Measurements from ENCODE around the gene KIF6.

KIF6 gene

GRCh38 chr6:39665861-39666260, 59.3 kb downstream of the KIF6 start:
- Histone ChIP-seq H3K27me3 (replicated peaks in 2 of 5; ENCODE audit: control insufficient read depth in 4 of 5, insufficient read depth in 5 of 5, low read length in 4 of 5) (peaks cover 0 to 4% (median 0%) of the 10 kb centered on the region in 5 experiments), H3K27ac (ENCODE audit: insufficient read depth in 1 of 2, low read depth in 1 of 2, low read length in 2 of 2, poor library complexity in 1 of 2, severe bottlenecking in 2 of 2) (no peak overlapping the region), H3K36me3 (ENCODE audit: control insufficient read depth in 4 of 4, insufficient read depth in 4 of 4, low read length in 3 of 4) (no peaks in the 10 kb centered on the region), H3K9me3 (ENCODE audit: control extremely low read depth in 1 of 5, control insufficient read depth in 4 of 5, insufficient read depth in 2 of 5, low read depth in 1 of 5, low read length in 4 of 5) (no peaks in the 10 kb centered on the region), H3K4me3 (ENCODE audit: control insufficient read depth in 1 of 7, extremely low read depth in 1 of 7, insufficient read depth in 4 of 7, low read depth in 2 of 7, low read length in 6 of 7) (no peak overlapping the region), H3K4me1 (ENCODE audit: control extremely low read depth in 1 of 4, control insufficient read depth in 4 of 4, insufficient read depth in 4 of 4, low read length in 3 of 4) (no peaks in the 10 kb centered on the region)
- DNase-seq: no peak
- POLR2A ChIA-PET: no interaction called here
- CTCF ChIA-PET: no interaction called here
- WGBS (ENCODE audit: insufficient coverage): 100% methylated on average over 1 of the region's 1 CpG

- peaks cover 0 to 4% (median 0%) of the 10 kb centered on the region in 5 experiments for H3K27me3 ChIP-seq (replicated peaks in 2 of 5; ENCODE audit: control insufficient read depth in 4 of 5, insufficient read depth in 5 of 5, low read length in 4 of 5)
- POLR2A ChIA-PET: no interaction called here
- 100% methylated on average over 2 of the region's 4 CpGs for WGBS (ENCODE audit: insufficient coverage)
- no peak for DNase-seq
- CTCF ChIA-PET: no interaction called here
- no peak overlapping the region for H3K4me3 ChIP-seq (ENCODE audit: control insufficient read depth in 1 of 7, extremely low read depth in 1 of 7, insufficient read depth in 4 of 7, low read depth in 2 of 7, low read length in 6 of 7)
- H3K27ac ChIP-seq (ENCODE audit: insufficient read depth in 1 of 2, low read depth in 1 of 2, low read length in 2 of 2, poor library complexity in 1 of 2, severe bottlenecking in 2 of 2): no peak overlapping the region
- peaks cover 0 to 6% (median 0%) of the 10 kb centered on the region in 5 experiments for H3K9me3 ChIP-seq (ENCODE audit: control extremely low read depth in 1 of 5, control insufficient read depth in 4 of 5, insufficient read depth in 2 of 5, low read depth in 1 of 5, low read length in 4 of 5)
- no peaks in the 10 kb centered on the region for H3K4me1 ChIP-seq (ENCODE audit: control extremely low read depth in 1 of 4, control insufficient read depth in 4 of 4, insufficient read depth in 4 of 4, low read length in 3 of 4)
- H3K36me3 ChIP-seq (ENCODE audit: control insufficient read depth in 4 of 4, insufficient read depth in 4 of 4, low read length in 3 of 4): no peaks in the 10 kb centered on the region
Measured at GRCh38 chr6:39664173-39664572, 61.0 kb downstream of the KIF6 start.

- H3K27ac ChIP-seq (ENCODE audit: insufficient read depth in 1 of 2, low read depth in 1 of 2, low read length in 2 of 2, poor library complexity in 1 of 2, severe bottlenecking in 2 of 2): no peak overlapping the region
- WGBS (ENCODE audit: insufficient coverage): no CpG with 5 or more reads among the region's 2 CpGs
- H3K4me3 ChIP-seq (ENCODE audit: control insufficient read depth in 1 of 7, extremely low read depth in 1 of 7, insufficient read depth in 4 of 7, low read depth in 2 of 7, low read length in 6 of 7): no peak overlapping the region
- ChIA-PET POLR2A (no interaction called here), CTCF (no interaction called here)
- H3K36me3 ChIP-seq (ENCODE audit: control insufficient read depth in 4 of 4, insufficient read depth in 4 of 4, low read length in 3 of 4): no peaks in the 10 kb centered on the region
- peaks cover 0 to 3% (median 0%) of the 10 kb centered on the region in 5 experiments for H3K27me3 ChIP-seq (replicated peaks in 2 of 5; ENCODE audit: control insufficient read depth in 4 of 5, insufficient read depth in 5 of 5, low read length in 4 of 5)
- H3K9me3 ChIP-seq (ENCODE audit: control extremely low read depth in 1 of 5, control insufficient read depth in 4 of 5, insufficient read depth in 2 of 5, low read depth in 1 of 5, low read length in 4 of 5): peaks cover 0 to 7% (median 0%) of the 10 kb centered on the region in 5 experiments
- DNase-seq: no peak
- H3K4me1 ChIP-seq (ENCODE audit: control extremely low read depth in 1 of 4, control insufficient read depth in 4 of 4, insufficient read depth in 4 of 4, low read length in 3 of 4): no peaks in the 10 kb centered on the region
Measured at GRCh38 chr6:39657355-39658135, 67.7 kb downstream of the KIF6 start.

GRCh38 chr6:39654121-39654520, 71.1 kb downstream of the KIF6 start:
- Histone ChIP-seq H3K36me3 (ENCODE audit: control insufficient read depth in 4 of 4, insufficient read depth in 4 of 4, low read length in 3 of 4) (no peaks in the 10 kb centered on the region), H3K27ac (ENCODE audit: insufficient read depth in 1 of 2, low read depth in 1 of 2, low read length in 2 of 2, poor library complexity in 1 of 2, severe bottlenecking in 2 of 2) (no peak overlapping the region), H3K9me3 (ENCODE audit: control extremely low read depth in 1 of 5, control insufficient read depth in 4 of 5, insufficient read depth in 2 of 5, low read depth in 1 of 5, low read length in 4 of 5) (peaks cover 0 to under 1% (median 0%) of the 10 kb centered on the region in 5 experiments), H3K27me3 (replicated peaks in 2 of 5; ENCODE audit: control insufficient read depth in 4 of 5, insufficient read depth in 5 of 5, low read length in 4 of 5) (peaks cover 0 to 3% (median 0%) of the 10 kb centered on the region in 5 experiments), H3K4me1 (ENCODE audit: control extremely low read depth in 1 of 4, control insufficient read depth in 4 of 4, insufficient read depth in 4 of 4, low read length in 3 of 4) (no peaks in the 10 kb centered on the region), H3K4me3 (ENCODE audit: control insufficient read depth in 1 of 7, extremely low read depth in 1 of 7, insufficient read depth in 4 of 7, low read depth in 2 of 7, low read length in 6 of 7) (no peak overlapping the region)
- 100% methylated on average over 1 of the region's 1 CpG for WGBS (ENCODE audit: insufficient coverage)
- no peak for DNase-seq
- ChIA-PET CTCF (no interaction called here), POLR2A (no interaction called here)

GRCh38 chr6:39653612-39654011, 71.6 kb downstream of the KIF6 start:
- H3K9me3 ChIP-seq (ENCODE audit: control extremely low read depth in 1 of 5, control insufficient read depth in 4 of 5, insufficient read depth in 2 of 5, low read depth in 1 of 5, low read length in 4 of 5): no peaks in the 10 kb centered on the region
- no peaks in the 10 kb centered on the region for H3K4me1 ChIP-seq (ENCODE audit: control extremely low read depth in 1 of 4, control insufficient read depth in 4 of 4, insufficient read depth in 4 of 4, low read length in 3 of 4)
- no peak for DNase-seq
- no peaks in the 10 kb centered on the region for H3K36me3 ChIP-seq (ENCODE audit: control insufficient read depth in 4 of 4, insufficient read depth in 4 of 4, low read length in 3 of 4)
- CTCF ChIA-PET: no interaction called here
- POLR2A ChIA-PET: no interaction called here
- no peak overlapping the region for H3K4me3 ChIP-seq (ENCODE audit: control insufficient read depth in 1 of 7, extremely low read depth in 1 of 7, insufficient read depth in 4 of 7, low read depth in 2 of 7, low read length in 6 of 7)
- peaks cover 0 to 3% (median 0%) of the 10 kb centered on the region in 5 experiments for H3K27me3 ChIP-seq (replicated peaks in 2 of 5; ENCODE audit: control insufficient read depth in 4 of 5, insufficient read depth in 5 of 5, low read length in 4 of 5)
- 40% methylated on average over 1 of the region's 2 CpGs for WGBS (ENCODE audit: insufficient coverage)
- no peak overlapping the region for H3K27ac ChIP-seq (ENCODE audit: insufficient read depth in 1 of 2, low read depth in 1 of 2, low read length in 2 of 2, poor library complexity in 1 of 2, severe bottlenecking in 2 of 2)

- Histone ChIP-seq H3K27ac (ENCODE audit: insufficient read depth in 1 of 2, low read depth in 1 of 2, low read length in 2 of 2, poor library complexity in 1 of 2, severe bottlenecking in 2 of 2) (no peak overlapping the region), H3K4me3 (ENCODE audit: control insufficient read depth in 1 of 7, extremely low read depth in 1 of 7, insufficient read depth in 4 of 7, low read depth in 2 of 7, low read length in 6 of 7) (no peak overlapping the region), H3K27me3 (replicated peaks in 2 of 5; ENCODE audit: control insufficient read depth in 4 of 5, insufficient read depth in 5 of 5, low read length in 4 of 5) (peaks cover 0 to 3% (median 0%) of the 10 kb centered on the region in 5 experiments), H3K4me1 (ENCODE audit: control extremely low read depth in 1 of 4, control insufficient read depth in 4 of 4, insufficient read depth in 4 of 4, low read length in 3 of 4) (no peaks in the 10 kb centered on the region), H3K9me3 (ENCODE audit: control extremely low read depth in 1 of 5, control insufficient read depth in 4 of 5, insufficient read depth in 2 of 5, low read depth in 1 of 5, low read length in 4 of 5) (no peaks in the 10 kb centered on the region), H3K36me3 (ENCODE audit: control insufficient read depth in 4 of 4, insufficient read depth in 4 of 4, low read length in 3 of 4) (no peaks in the 10 kb centered on the region)
- POLR2A ChIA-PET: no interaction called here
- DNase-seq: no peak
- 85% methylated on average over 2 of the region's 2 CpGs for WGBS (ENCODE audit: insufficient coverage)
- CTCF ChIA-PET: no interaction called here
Measured at GRCh38 chr6:39649996-39650395, 75.2 kb downstream of the KIF6 start.

- DNase-seq: no peak
- CTCF ChIA-PET: interaction anchor here (1.1 kb wide), 1 partner anchor 249 kb away, joined by 4 read pairs; no protein-coding TSS in a partner anchor
- H3K9me3 ChIP-seq (ENCODE audit: control extremely low read depth in 1 of 5, control insufficient read depth in 4 of 5, insufficient read depth in 2 of 5, low read depth in 1 of 5, low read length in 4 of 5): no peaks in the 10 kb centered on the region
- no peak overlapping the region for H3K4me3 ChIP-seq (ENCODE audit: control insufficient read depth in 1 of 7, extremely low read depth in 1 of 7, insufficient read depth in 4 of 7, low read depth in 2 of 7, low read length in 6 of 7)
- H3K27ac ChIP-seq (ENCODE audit: insufficient read depth in 1 of 2, low read depth in 1 of 2, low read length in 2 of 2, poor library complexity in 1 of 2, severe bottlenecking in 2 of 2): no peak overlapping the region
- no peaks in the 10 kb centered on the region for H3K4me1 ChIP-seq (ENCODE audit: control extremely low read depth in 1 of 4, control insufficient read depth in 4 of 4, insufficient read depth in 4 of 4, low read length in 3 of 4)
- H3K36me3 ChIP-seq (ENCODE audit: control insufficient read depth in 4 of 4, insufficient read depth in 4 of 4, low read length in 3 of 4): no peaks in the 10 kb centered on the region
- POLR2A ChIA-PET: no interaction called here
- 92% methylated on average over 5 of the region's 5 CpGs for WGBS (ENCODE audit: insufficient coverage)
- peaks cover 0 to 5% (median 2%) of the 10 kb centered on the region in 5 experiments for H3K27me3 ChIP-seq (replicated peaks in 2 of 5; ENCODE audit: control insufficient read depth in 4 of 5, insufficient read depth in 5 of 5, low read length in 4 of 5)
Measured at GRCh38 chr6:39646751-39647420, 78.3 kb downstream of the KIF6 start.
